Astrocyte of the spinal cord (primary cell): ENCODE data around the gene SLC51A.

ENCODE experiments used
- DNase-seq: peaks from one replicate; pipeline ENCODE4 v3.0.0; 2011; ENCODE audit warnings: low read depth, low spot score
- H3K4me3 ChIP-seq: 2 replicates; pipeline ENCODE4 v1.5.1; 2011; ENCODE audit warnings: low read depth, mild to moderate bottlenecking, low read length, moderate library complexity
- CTCF ChIP-seq: IDR thresholded peaks from 2 replicates; pipeline ENCODE4 v1.5.1; 2012; ENCODE audit warnings: low read depth, mild to moderate bottlenecking, low read length, inconsistent platforms
- in situ Hi-C: cut with HindIII; loops from 2 replicates; pipeline ENCODE4 v1.10.0; 2017; ENCODE audit warnings: low sequenced_read_pairs

SLC51A gene

GRCh38 chr3:196192524-196193051 lies 23.7 kb upstream of the SLC51A start:
- TF ChIP-seq CTCF, result no peak
- H3K4me3 ChIP-seq, result no peak overlapping the region
- in situ Hi-C loops, result no loop called here
- no peak for DNase-seq

- TF ChIP-seq CTCF, result no peak
- no peak overlapping the region for H3K4me3 ChIP-seq
- in situ Hi-C loops, result no loop called here
- DNase-seq, result no peak
These were observed 23.1 kb upstream of the SLC51A start for GRCh38 chr3:196193133-196193735.

- no peak for TF ChIP-seq CTCF
- no peak overlapping the region for H3K4me3 ChIP-seq
- in situ Hi-C loops, result no loop called here
- DNase-seq, result no peak
These were observed 22.4 kb upstream of the SLC51A start for GRCh38 chr3:196193736-196194541.

- no peak overlapping the region for H3K4me3 ChIP-seq
- no peak for TF ChIP-seq CTCF
- in situ Hi-C loops, result no loop called here
- DNase-seq, result no peak
These were observed 21.8 kb upstream of the SLC51A start for GRCh38 chr3:196194542-196194915.

- H3K4me3 ChIP-seq, result no peak overlapping the region
- DNase-seq, result no peak
- in situ Hi-C loops, result no loop called here
- TF ChIP-seq CTCF, result no peak
These were observed 20.6 kb upstream of the SLC51A start for GRCh38 chr3:196195664-196196265.

GRCh38 chr3:196197524-196197923 lies 18.8 kb upstream of the SLC51A start:
- no peak overlapping the region for H3K4me3 ChIP-seq
- TF ChIP-seq CTCF, result no peak
- no peak for DNase-seq
- in situ Hi-C loops, result no loop called here
